Measurements from ENCODE around the gene MEF2A.

MEF2A gene

DNA sequence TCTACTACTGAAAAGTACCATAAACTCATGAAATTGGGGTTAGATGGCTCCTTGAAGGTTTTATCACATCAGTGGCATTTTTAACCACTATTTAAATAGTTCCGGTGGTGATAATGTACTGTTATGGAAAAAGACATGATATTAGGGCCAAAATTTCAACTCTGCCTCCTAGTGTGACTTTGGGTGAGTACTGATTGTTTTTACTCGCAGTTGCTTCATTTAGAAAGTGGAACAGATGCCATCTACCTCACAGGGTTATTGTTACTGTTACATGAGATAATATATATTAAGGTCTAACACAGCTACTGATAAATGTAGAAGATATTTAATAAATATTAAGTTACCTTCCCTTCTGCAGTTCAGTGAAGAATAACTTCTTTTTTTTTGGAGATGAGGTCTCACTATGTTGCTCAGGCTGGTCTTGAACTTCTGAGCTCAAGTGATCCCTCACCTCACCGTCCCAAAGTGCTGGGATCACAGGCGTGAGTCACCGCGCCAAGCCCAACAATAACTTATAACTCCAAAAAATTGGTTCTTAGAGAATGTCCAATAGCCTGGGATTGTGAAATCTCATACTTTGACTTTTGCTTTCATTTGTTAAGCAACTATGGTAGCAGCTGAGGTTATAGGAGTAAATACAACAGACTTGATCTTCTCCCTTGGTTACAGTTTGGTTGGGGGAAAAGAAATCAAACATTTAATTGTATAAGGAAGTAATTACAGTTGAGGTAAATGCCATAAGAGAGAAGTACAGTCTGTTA, 48.3 kb downstream of the MEF2A start:
- TF ChIP-seq, protein P1, sequence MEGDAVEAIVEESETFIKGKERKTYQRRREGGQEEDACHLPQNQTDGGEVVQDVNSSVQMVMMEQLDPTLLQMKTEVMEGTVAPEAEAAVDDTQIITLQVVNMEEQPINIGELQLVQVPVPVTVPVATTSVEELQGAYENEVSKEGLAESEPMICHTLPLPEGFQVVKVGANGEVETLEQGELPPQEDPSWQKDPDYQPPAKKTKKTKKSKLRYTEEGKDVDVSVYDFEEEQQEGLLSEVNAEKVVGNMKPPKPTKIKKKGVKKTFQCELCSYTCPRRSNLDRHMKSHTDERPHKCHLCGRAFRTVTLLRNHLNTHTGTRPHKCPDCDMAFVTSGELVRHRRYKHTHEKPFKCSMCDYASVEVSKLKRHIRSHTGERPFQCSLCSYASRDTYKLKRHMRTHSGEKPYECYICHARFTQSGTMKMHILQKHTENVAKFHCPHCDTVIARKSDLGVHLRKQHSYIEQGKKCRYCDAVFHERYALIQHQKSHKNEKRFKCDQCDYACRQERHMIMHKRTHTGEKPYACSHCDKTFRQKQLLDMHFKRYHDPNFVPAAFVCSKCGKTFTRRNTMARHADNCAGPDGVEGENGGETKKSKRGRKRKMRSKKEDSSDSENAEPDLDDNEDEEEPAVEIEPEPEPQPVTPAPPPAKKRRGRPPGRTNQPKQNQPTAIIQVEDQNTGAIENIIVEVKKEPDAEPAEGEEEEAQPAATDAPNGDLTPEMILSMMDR (IDR thresholded peaks at IDR 0.05; ENCODE audit: control insufficient read depth, insufficient read depth, low read depth, low read length, missing control alignments): no peak
- peak; percentile 34 for DNase-seq (ENCODE audit: low read depth)
- H3K4me3 ChIP-seq (ENCODE audit: control insufficient read depth, low read depth, low read length): no peak overlapping the region

DNA sequence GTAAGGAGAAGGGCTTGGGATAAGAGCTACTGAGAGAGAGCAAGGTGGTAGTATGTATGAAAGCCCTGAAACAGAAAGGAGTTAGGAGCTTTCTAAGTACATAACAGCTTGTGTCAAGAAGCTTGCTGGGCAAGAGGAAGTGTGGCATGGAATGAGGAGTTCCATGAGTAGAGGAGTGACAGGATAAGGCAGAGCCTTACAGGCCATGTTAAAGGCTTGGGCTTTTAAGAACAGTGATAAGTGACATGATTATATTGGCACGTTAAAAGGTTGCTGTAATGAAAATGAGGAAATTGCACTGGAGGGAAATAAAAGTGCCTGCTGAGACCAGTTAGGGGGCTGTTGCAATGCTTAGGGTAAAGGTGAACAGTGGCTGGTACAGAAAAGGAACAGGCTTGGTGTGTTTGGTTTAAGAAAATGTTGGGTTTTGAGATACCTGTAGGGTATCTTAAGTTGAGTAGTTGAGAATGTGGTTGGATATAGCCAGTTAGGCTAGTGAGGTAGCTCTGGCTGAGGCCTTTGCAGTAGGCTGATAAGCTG, 49.0 kb downstream of the MEF2A start:
- H3K4me3 ChIP-seq (ENCODE audit: control insufficient read depth, low read depth, low read length): no peak overlapping the region
- TF ChIP-seq, protein P1 (IDR thresholded peaks at IDR 0.05; ENCODE audit: control insufficient read depth, insufficient read depth, low read depth, low read length, missing control alignments): no peak
- DNase-seq (ENCODE audit: low read depth): no peak

DNA sequence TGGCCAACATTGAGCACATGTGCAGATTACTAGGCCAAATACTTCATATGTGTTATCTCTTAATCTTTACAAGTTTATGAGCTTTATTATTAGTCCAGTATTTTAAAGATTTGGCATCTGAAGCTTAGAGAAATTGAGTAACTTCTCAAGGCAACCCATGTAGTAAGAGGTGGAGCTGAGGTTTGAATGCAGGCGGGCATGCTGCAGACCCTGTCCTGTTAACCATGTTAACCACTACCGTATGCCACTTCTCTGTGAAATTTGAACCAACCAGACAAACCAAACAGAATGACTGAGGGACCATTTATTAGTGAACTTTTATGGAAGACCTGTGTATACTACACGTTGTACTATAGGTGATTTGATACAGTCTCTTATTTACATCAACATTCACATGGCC, 49.7 kb downstream of the MEF2A start:
- no peak overlapping the region for H3K4me3 ChIP-seq (ENCODE audit: control insufficient read depth, low read depth, low read length)
- TF ChIP-seq, protein P1 (IDR thresholded peaks at IDR 0.05; ENCODE audit: control insufficient read depth, insufficient read depth, low read depth, low read length, missing control alignments): no peak
- no peak for DNase-seq (ENCODE audit: low read depth)

DNA sequence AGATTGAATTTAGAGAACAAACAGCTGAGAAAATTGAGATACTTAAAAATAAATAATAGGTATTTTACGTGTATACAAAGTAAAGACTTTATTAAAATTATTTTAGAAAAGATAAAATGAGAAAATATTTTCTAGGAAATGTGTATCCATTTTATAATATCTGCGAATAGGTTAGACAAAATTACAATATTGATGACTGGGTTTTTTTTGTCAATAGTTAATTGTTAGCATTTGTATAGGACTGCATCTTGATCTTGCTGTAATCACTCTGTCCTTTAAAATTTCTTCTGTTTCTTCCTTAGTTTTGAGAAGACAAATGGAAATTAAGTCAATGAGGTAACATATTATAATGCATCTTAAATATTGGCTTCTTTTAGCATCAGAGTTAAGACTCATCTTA, 50.3 kb downstream of the MEF2A start:
- DNase-seq (ENCODE audit: low read depth): no peak
- TF ChIP-seq, protein P1 (IDR thresholded peaks at IDR 0.05; ENCODE audit: control insufficient read depth, insufficient read depth, low read depth, low read length, missing control alignments): no peak
- no peak overlapping the region for H3K4me3 ChIP-seq (ENCODE audit: control insufficient read depth, low read depth, low read length)

DNA sequence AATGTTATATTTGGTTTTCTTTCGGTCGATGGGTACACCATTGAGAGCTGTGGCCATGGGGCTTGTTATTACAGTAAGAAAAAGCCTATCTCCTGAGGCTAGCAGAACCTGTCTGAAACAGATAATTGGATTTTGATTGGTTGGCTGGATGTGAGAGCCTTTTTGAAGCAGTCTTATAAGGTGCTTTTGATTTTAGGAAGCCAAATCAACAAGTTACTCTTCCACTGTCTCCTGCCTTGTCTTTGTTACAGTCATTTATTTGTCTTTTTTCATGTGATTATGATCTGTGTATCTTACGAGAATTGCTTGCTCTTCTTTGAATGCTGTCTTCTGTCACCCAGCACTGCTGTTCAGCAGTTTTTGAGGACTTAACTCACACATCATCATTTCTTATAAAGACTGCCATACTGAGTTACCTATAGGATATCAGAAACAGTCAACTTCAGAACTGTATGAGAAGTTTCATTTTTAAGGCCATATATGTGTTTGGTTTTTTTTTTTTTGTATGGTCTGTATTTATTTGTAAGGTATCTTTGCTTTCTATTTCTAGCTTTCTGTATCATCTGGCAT, 51.1 kb downstream of the MEF2A start:
- no peak for DNase-seq (ENCODE audit: low read depth)
- TF ChIP-seq, protein P1 (IDR thresholded peaks at IDR 0.05; ENCODE audit: control insufficient read depth, insufficient read depth, low read depth, low read length, missing control alignments): no peak
- H3K4me3 ChIP-seq (ENCODE audit: control insufficient read depth, low read depth, low read length): no peak overlapping the region

DNA sequence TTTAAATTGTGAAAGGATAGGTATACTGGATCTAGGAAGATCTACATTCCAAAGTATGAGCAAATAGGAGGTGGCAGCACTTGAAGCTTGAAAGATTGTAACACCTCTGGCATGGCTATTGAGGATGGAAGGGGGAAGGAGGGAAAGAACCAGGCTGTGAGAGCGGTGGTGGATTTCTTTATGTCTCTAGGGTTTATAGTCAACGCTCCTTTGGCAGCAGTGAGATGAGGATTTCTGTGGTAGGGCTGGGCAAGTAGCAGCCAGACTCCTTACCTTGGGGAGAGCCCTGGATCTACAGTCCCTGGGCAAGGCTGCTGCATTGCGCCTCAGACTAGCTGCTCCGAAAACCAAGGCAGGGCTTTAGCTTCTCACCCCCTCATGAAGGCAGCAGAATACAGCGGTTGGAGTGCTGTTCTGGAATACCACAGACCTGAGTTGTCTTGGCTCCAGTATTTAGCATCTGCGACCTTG, 53.2 kb downstream of the MEF2A start:
- no peak for DNase-seq (ENCODE audit: low read depth)
- TF ChIP-seq, protein P1 (IDR thresholded peaks at IDR 0.05; ENCODE audit: control insufficient read depth, insufficient read depth, low read depth, low read length, missing control alignments): no peak
- no peak overlapping the region for H3K4me3 ChIP-seq (ENCODE audit: control insufficient read depth, low read depth, low read length)

Data from AG09309 (cell line).